GM13976 (cell line): Measurements from ENCODE around the gene WDR81.

Experiments used
- DNase-seq: peaks from one replicate; pipeline ENCODE4 v3.0.0; 2012; ENCODE audit warnings: low spot score
- CTCF ChIP-seq: IDR thresholded peaks from 2 replicates; pipeline ENCODE4 v1.5.1; 2012; ENCODE audit warnings: borderline replicate concordance, mild to moderate bottlenecking; ENCODE audit not compliant: insufficient read depth; ENCODE audit errors: extremely low read depth, missing control alignments, control extremely low read depth
- in situ Hi-C: fragments of 300-500 bp; cut with MboI; formaldehyde crosslinking; loops from one replicate; pipeline ENCODE4 v1.12.0; 2022; ENCODE audit warnings: low sequenced_read_pairs, mixed read lengths, inconsistent platforms; ENCODE audit not compliant: unreplicated experiment

The WDR81 gene

DNA sequence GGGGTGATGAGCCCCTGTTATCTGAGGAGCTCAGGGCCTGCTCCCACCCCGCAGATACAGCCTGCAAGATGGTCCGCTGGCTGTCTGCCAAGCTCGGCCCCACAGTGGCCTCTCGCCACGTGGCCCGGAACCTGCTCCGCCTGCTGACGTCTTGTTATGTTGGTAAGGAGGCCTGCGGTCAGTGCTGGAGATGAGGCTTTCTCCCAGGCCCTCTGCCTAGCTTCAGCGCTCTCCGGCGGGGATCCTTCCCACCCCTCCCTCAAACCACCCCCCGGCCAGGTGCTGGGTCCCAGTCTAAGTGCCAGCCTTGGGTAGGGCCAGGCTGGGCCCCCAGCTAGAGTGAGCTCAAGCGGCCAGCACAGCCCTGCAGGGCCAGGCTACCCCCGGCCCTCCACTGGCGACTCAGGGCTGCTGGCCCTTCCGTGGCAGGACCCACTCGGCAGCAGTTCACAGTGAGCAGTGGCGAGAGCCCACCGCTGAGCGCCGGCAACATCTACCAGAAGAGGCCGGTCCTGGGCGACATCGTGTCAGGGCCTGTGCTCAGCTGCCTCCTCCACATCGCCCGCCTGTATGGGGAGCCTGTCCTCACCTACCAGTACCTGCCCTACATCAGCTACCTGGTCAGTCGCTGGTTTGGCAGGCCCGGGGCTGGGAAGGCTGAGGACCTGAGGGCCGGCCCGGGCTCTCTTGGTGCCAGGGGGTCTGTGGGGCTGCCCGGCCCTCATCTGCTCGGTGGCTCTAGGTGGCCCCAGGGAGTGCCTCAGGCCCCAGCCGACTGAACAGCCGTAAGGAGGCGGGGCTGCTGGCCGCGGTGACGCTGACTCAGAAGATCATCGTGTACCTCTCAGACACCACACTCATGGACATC lies 6.1 kb downstream of the WDR81 start:
- TF ChIP-seq CTCF: no peak
- in situ Hi-C loops: no loop called here
- DNase-seq: no peak

DNA sequence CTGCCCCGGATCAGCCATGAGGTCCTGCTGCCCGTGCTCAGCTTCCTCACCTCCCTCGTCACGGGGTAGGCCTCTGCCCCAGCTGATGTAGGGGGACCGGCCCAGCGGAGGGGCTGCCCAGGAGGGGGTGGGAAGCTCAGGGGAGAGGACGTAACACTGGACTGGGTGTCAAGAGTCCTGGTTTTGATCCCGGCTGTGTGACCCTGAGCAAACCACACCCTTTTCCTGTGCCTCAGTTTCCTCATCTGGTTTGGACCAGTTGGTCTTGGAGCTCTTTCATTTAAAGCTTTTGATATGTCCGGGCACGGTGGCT lies 6.6 kb downstream of the WDR81 start:
- DNase-seq: no peak
- in situ Hi-C loops: no loop called here
- TF ChIP-seq CTCF: no peak

DNA sequence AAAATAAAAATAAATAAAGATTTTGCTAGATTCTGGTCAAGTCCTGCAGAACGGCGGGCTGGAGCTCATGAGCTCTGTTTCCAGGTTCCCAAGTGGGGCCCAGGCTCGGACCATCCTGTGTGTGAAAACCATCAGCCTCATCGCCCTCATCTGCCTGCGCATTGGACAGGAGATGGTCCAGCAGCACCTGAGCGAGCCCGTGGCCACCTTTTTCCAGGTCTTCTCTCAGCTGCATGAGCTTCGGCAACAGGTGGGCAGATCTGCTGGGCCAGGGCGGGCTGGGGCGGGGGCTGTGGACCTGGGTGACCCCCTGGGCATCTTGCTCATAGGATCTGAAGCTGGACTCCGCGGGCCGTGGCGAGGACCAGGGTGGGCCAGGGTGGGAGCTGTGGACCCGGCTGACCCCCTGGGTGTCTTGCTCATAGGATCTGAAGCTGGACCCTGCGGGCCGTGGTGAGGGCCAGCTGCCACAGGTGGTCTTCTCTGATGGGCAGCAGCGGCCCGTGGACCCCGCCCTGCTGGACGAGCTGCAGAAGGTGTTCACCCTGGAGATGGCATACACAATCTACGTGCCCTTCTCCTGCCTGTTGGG lies 7.8 kb downstream of the WDR81 start:
- TF ChIP-seq CTCF: no peak
- in situ Hi-C loops: no loop called here
- no peak for DNase-seq

GRCh38 chr17:1732833-1733321 lies 8.4 kb downstream of the WDR81 start:
- in situ Hi-C loops: no loop called here
- no peak for DNase-seq
- no peak for TF ChIP-seq CTCF

GRCh38 chr17:1733759-1734158 lies 9.3 kb downstream of the WDR81 start:
- no peak for TF ChIP-seq CTCF
- in situ Hi-C loops: no loop called here
- no peak for DNase-seq

DNA sequence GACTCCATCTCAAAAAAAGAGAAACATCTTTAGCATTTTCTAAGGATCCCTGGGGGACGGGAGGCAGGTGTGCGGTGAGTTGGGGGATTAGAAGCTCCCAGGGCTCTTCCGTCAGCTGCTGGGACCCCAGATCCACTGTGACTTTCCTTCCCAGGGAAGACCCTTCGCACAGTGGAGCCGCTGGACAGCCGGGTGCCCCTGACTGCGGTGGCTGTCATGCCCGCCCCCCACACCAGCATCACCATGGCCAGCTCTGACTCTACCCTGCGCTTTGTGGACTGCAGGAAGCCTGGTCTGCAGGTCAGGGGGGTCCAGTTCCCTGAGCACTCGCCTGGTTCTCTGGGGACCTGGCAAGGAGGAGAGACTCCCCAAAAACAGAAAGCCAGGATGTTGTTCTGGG lies 10.9 kb downstream of the WDR81 start:
- in situ Hi-C loops: no loop called here
- TF ChIP-seq CTCF: no peak
- no peak for DNase-seq

DNA sequence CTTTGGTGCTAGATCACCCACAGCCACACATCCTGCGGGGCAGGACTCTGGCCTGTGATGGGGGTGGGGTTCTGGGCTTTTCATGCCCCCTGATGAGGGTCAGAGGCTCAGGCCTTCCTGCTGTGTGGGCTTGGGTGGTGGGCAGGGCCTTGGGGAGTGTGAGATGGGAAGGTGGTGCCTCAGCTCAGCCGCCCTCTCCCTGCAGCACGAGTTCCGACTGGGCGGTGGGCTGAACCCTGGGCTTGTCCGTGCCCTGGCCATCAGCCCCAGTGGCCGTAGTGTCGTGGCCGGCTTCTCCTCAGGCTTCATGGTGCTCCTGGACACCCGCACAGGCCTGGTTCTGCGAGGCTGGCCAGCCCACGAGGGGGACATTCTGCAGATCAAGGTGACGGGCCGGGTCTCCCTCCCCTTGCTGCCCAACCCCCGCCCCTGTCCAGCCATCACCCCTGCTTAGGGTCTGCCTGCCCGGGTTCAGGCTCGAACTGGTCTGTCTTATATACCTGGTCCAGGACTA lies 11.4 kb downstream of the WDR81 start:
- no peak for TF ChIP-seq CTCF
- in situ Hi-C loops: no loop called here
- DNase-seq: no peak
